ENCODE results near the gene MYL5. TPM values are rescaled to one million over a fixed set of nuclear protein-coding genes. Genes with fewer than 3 reads are reported as not detected.
"Not testable (repeated sequence)": the region's sequence is repeated elsewhere in the genome, so short reads cannot be mapped to it uniquely, and the experiment has no call there.

The MYL5 gene
- total and polyA plus RNA-seq, 8 donors, result 4.0 to 29.3 (median 5.7) TPM

DNA sequence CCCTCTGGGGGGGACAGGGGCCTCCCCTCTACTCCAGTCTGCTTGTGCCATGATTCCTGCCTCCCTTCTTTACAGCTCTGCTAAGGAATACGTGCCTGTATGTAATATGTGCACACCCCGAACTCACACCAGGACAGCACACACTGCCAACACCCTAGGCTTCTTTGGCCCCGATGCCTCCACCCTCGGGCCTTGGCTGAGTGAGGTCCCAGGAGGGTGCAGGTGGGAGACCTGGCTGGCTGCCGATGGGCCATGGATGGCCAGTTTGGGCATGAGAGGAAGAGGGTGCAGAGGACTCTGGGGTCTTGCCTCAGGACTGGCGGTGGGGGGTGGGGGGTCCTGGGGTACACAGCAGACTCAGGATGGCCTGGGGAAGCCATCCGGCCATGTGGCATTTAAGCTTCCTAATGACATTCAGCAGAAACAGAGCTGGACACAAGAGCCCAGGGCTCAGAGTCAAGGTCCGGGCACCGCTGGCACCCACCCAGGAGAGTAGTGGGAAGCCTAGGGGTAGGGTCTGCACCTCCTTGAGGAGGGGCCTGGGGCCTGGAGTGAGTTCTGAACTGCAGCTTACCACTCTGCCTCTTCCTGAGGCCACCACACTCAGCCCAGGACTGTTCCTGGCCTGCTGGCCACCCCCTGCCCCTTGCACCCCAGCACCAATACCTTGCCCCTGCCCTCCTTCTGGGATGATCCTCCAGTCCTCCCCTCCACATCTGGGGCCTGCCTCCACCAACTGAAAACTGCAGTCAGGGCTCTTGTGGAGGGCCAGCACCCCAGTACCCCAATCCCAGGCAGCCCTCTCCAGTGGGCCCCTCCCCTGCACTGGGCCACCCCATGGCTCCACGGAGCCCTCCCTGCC is 29.2 kb downstream of the MYL5 start:
- Histone ChIP-seq H3K27ac (no peak overlapping the region), H3K4me3 (no peak overlapping the region), H3K36me3 (no peaks in the 10 kb centered on the region), H3K9me3 (no peaks in the 10 kb centered on the region), H3K27me3 (no peaks in the 10 kb centered on the region), H3K4me1 (peaks cover 0 to 6% (median 0%) of the 10 kb centered on the region in 3 donors)
- ATAC-seq (no peak), DNase-seq (peak in 1 of 6 donors; percentile 69), FAIRE-seq (no peak)
- TF ChIP-seq, protein P1, sequence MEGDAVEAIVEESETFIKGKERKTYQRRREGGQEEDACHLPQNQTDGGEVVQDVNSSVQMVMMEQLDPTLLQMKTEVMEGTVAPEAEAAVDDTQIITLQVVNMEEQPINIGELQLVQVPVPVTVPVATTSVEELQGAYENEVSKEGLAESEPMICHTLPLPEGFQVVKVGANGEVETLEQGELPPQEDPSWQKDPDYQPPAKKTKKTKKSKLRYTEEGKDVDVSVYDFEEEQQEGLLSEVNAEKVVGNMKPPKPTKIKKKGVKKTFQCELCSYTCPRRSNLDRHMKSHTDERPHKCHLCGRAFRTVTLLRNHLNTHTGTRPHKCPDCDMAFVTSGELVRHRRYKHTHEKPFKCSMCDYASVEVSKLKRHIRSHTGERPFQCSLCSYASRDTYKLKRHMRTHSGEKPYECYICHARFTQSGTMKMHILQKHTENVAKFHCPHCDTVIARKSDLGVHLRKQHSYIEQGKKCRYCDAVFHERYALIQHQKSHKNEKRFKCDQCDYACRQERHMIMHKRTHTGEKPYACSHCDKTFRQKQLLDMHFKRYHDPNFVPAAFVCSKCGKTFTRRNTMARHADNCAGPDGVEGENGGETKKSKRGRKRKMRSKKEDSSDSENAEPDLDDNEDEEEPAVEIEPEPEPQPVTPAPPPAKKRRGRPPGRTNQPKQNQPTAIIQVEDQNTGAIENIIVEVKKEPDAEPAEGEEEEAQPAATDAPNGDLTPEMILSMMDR (IDR thresholded peaks at IDR 0.05), result no peak
- intact Hi-C loops (cut with DNase I), result no loop called here
- WGBS, 2 donors, result 77 to 92% methylated on average over 10 of the region's 10 CpGs

- Histone ChIP-seq H3K36me3 (no peaks in the 10 kb centered on the region), H3K9me3 (no peaks in the 10 kb centered on the region), H3K27ac (no peak overlapping the region), H3K4me3 (no peak overlapping the region), H3K4me1 (peaks cover 0 to 6% (median 0%) of the 10 kb centered on the region in 3 donors), H3K27me3 (no peaks in the 10 kb centered on the region)
- intact Hi-C loops (cut with DNase I), result no loop called here
- no peak for FAIRE-seq
- TF ChIP-seq, protein P1 (IDR thresholded peaks at IDR 0.05), result no peak
- peak in 4 of 6 donors; percentile 31 to 83 (median 61) for DNase-seq
- 89 to 92% methylated on average over 46 of the region's 46 CpGs for WGBS, 2 donors
- ATAC-seq, result no peak
Measured at GRCh38 chr4:704198-704891, 30.0 kb downstream of the MYL5 start.

DNA sequence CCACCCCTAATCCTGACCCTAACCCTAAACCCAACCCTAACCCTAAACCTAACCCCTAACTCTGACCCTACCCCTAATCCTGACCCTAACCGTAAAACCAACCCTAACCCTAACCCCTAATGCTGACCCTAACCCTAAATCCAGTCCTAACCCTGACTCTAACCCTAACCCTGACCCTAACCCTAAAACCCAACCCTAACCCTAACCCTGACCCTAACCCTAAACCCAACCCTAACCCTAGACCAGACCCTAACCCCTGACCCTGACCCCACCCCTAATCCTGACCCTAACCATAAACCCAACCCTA is 30.6 kb downstream of the MYL5 start:
- TF ChIP-seq, protein P1 (IDR thresholded peaks at IDR 0.05), result no peak
- no peak overlapping the region for H3K27ac ChIP-seq
- no peak for FAIRE-seq
- no peaks in the 10 kb centered on the region for H3K9me3 ChIP-seq
- peak overlapping the region in 2 of 4 donors; percentile 87 to 92 for H3K4me3 ChIP-seq
- no peaks in the 10 kb centered on the region for H3K27me3 ChIP-seq
- DNase-seq, result no peak
- ATAC-seq, result no peak
- 97 to 100% methylated on average over 1 of the region's 1 CpG for whole genome bisulfite sequencing, 2 donors
- H3K4me1 ChIP-seq, result peaks cover 0 to 6% (median 0%) of the 10 kb centered on the region in 3 donors
- intact Hi-C loops (cut with DNase I), result no loop called here
- no peaks in the 10 kb centered on the region for H3K36me3 ChIP-seq

DNA sequence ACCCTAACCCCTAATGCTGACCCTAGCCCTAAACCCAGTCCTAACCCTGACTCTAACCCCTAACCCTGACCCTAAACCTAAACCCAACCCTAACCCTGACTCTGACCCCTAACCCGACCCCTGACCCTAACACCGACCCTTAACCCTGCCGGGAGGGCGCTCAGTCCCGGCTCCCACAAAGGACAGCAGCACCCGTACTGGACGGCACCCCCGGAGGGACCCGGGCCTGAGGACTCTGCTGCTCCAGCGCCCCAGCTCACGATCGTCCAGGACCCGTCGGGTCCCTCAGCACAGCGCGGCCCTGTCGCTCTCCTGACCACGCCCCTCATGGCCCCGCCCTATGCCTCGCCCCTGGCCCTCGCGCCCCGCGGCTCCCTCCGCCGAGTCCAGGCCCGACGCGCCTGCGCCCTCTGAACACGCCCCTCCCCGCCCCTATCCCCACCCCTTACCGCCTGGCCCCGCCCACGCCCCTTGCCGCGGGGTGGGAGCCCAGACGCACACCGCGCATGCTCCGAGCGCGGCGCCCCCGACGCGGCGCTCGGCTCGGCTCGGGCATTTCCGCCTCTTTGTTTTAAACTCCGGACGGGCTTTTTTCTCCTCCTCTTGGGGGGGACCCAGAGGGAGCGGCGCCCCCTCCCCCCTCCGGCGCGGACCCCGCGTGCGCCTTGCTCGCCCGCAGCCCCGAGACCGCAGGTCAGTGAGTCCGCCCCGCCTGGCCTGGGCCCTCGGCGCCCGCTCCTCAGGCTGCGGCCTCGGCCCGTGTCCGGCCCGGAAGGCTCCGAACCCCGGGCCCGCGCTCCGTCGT is 31.1 kb downstream of the MYL5 start, which contains the start of gene PCGF3:
Gene PCGF3 (plus strand): TSS at position 555 of the 805 bp plus-strand sequence. CDS start 27,849 bp downstream, outside the sequence.
- no peaks in the 10 kb centered on the region for H3K9me3 ChIP-seq
- intact Hi-C loops (cut with DNase I), result no loop called here
- H3K27me3 ChIP-seq, result no peaks in the 10 kb centered on the region
- TF ChIP-seq, protein P1 (IDR thresholded peaks at IDR 0.05), result no peak
- FAIRE-seq, result no peak
- peak within 1 kb of the TSS; percentile 82 to 92 (median 90) for H3K4me3 ChIP-seq
- peak; percentile 96 to 99 (median 98) for DNase-seq
- H3K36me3 ChIP-seq, result no peaks in the 10 kb centered on the region
- H3K4me1 ChIP-seq, result peaks cover 0 to 6% (median 0%) of the 10 kb centered on the region in 3 donors
- WGBS, 2 donors, result 1 to 2% methylated on average over 66 to 82 of the region's 82 CpGs
- peak; percentile 97 to 99 (median 98) for ATAC-seq
- peak within 1 kb of the TSS; percentile 48 to 80 (median 68) for H3K27ac ChIP-seq

DNA sequence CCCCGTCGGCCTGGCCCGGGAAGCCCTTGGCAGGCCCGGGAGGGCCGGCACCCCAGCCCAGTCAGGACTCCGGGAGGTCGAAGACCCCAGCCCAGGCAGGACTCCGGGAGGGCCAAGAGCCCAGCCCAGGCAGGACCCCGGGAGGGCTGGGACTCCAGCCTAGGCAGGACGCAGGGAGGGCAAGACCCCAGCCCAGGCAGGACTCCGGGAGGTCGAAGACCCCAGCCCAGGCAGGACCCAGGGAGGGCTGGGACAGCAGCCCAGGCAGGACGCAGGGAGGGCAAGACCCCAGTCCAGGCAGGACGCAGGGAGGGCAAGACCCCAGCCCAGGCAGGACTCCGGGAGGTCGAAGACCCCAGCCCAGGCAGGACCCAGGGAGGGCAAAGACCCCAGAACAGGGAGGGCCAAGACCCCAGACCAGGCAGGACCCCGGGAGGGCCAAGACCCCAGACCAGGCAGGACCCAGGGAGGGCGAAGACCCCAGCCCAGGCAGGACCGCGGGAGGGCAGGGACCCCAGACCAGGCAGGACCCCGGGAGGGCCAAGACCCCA is 31.8 kb downstream of the MYL5 start:
- H3K4me1 ChIP-seq; ATAC-seq; FAIRE-seq; H3K27me3 ChIP-seq; H3K36me3 ChIP-seq; H3K9me3 ChIP-seq; intact Hi-C loops (cut with DNase I): not testable (repeated sequence)
- DNase-seq, result peak in 1 of 6 donors; percentile 84
- peak overlapping the region; percentile 82 to 92 (median 90) for H3K4me3 ChIP-seq
- peak overlapping the region; percentile 48 to 80 (median 68) for H3K27ac ChIP-seq
- 0 to 1% methylated on average over 12 to 21 of the region's 21 CpGs for WGBS, 2 donors
